Umbilical cord (tissue), 2 donors: ENCODE measurements around the gene KLHL34. TPM values are rescaled to one million over a fixed set of nuclear protein-coding genes. Genes with fewer than 3 reads are reported as not detected.

Experiments
- DNase-seq: peaks from one replicate; pipeline ENCODE4 v3.0.0-alpha.2; 2015; ENCODE audit warnings: low spot score
- total RNA-seq: library from RNA; depleted of rRNA; stranded (reverse); fragments of >200 nt; gene quantifications from one replicate; pipeline ENCODE4 v1.2.3, GENCODE V29; 2014; ENCODE audit warnings: low replicate concordance; ENCODE audit not compliant: insufficient read depth

The KLHL34 gene, protein sequence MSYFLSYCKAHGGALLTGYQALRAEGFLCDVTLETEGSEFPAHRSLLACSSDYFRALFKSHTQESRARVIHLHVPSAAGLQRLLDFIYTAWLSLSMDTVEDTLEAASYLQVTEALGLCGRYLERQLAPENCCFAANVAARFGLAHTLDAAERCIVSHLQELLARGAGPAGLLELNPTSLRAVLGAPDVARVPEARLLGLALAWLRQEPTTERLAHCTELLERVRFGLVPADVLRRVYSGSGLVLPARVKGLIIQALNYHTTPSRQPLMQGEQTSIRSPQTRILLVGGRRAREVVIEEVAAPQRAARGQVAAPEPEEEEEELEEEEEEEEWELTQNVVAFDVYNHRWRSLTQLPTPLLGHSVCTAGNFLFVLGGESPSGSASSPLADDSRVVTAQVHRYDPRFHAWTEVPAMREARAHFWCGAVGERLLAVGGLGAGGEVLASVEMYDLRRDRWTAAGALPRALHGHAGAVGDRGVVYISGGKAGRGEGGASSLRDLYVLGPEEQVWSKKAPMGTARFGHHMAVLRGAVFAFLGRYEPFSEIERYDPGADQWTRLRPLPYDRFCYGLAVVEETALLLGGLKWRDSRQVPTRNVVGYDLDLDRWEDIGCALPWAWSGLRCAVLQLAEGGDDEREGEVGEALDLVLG
- 0.48 TPM for total RNA-seq

DNA sequence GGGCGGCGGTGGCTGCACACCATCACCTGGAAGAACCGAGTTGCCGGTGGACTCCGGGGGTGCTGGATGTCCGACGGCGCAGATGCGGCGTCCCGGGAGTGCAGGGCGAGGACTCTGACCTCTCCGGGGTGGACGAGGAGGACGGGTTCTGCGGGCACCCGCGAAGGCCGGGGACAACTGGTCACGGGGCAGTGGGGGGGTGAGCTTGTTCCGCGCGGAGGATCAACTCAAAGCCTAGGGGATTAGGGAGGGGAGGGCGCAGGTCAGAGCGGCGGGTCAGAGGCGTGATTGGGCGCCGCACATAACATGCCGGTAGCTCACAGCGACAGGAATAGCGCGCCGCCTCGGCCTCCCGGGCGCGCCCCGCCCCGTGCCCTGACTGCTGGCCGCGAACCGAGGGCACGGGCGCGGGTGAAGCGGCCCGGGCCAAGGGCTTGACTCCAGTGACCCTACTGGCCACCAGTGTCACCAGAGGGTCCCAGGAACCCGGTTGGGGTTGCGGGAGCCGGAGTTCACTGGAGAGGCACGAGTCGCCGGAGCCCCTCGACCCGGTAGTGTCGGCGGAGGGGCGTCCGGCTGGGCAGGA is at the start of gene KLHL34:
KLHL34 (minus strand) TSS at position 179 of the 586 bp plus-strand sequence. CDS start 542 bp downstream, outside the sequence.
- DNase-seq = no peak

DNA sequence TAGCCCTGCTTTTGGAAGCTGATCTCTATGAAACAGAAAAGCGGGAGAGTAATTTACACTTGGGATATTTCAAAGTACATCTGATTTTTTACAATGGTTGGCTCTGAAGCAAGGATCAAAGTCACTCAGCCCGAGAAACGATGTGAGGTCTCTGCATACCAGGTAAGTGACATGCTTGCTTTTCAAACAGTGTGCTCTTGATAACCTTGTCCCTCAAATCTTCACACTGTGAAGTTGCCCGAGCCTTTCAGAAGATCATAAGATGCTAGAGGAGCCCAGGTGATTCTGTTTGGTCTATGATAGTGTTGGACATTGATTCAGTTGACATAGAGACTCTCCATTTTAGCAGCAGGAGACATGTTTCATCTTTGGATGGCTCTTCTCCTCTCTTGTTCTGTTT is 47.1 kb upstream of the KLHL34 start:
- no peak for DNase-seq

DNA sequence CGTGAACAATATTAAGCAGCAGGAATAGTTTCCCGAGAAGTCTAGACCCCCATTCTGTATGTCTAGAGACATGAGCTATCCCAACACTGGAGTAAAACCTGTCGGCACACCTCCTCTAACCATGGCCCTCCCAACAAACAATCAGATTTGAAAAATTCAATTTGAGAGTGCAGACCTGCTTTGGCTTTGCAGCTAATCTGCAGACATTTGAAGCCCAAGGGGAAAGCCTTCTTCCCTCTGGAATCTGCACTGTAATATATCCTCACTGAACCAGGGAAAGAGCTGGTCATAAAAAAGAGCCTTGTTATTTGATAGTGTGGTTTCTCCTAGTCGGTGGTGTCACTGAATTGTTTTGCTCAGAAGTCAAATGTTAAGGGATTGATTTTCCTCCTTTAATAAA is 44.6 kb upstream of the KLHL34 start:
- no peak for DNase-seq

DNA sequence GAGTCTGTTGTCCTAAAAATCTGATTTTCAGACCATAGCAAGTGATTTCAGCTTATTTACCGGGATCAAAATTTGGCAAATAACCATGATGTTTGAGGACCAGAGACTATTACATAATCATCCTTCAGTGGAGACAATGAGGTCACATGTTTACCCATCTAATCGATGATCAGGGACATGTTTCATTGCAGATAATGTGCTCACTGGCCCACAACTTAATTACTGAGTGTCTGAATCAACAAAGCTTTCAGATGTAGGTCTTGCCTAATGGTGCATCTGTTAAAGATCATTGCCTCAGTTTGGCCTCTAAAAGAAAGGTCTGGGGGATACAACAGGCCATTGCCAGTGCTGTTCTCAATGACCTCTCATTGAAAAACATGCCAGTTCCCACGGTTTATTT is 42.8 kb upstream of the KLHL34 start:
- no peak for DNase-seq

DNA sequence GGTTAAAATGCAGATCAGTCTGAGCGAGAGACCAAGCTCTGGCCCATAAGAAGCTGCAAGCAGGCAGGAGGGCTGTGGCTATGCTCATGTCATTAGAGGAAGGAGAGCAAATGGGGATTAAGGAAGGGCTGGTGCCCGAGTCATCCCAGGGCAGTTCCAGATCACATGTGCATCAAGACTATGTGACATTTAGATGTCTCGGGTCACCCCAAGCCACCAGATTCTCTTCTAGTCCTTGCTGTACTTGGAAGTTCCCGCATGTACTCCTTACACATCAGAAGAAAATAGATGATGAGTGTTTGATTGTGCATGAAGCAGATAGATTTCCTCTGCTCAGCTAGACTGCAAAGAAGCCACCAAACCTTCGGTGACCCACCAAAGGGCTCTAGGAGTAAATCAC is 42.1 kb upstream of the KLHL34 start:
- DNase-seq = no peak

DNA sequence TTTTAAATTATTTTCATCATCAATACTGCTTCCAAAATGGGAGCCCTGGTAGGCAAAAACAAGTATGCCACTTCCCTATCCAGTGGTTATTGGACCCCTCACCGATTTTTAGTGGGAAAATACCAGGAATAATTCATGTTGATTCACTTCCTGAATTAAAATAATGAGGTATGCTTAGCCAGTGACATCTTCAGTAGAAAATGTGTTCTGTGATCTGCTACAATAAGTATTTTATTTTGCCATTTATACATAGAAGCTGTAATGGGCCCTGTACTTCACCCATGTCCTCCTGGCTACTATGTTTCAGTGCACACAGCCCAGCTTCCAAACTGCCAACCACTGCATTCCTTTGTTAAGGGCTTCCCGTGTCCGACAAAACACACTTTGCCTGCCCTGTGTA is 41.0 kb upstream of the KLHL34 start:
- no peak for DNase-seq

DNA sequence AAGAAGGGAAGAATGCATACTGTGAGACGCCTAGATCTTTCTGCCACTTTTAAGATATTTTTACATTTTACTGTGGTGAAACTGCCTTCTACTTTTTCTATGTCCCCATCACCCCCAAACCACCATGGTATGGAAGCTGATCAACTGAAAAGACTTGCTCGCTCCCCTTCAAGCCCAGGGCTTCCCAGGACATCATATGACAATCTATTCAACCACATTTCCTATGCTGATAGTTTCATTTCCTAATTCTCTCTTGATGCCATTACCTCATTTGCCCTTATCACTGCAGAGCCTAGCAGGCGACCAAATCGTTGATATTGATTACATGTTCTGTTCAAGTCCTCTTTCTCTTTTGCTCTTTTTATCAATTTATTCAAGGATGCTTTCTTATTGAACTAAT is 40.1 kb upstream of the KLHL34 start:
- no peak for DNase-seq

DNA sequence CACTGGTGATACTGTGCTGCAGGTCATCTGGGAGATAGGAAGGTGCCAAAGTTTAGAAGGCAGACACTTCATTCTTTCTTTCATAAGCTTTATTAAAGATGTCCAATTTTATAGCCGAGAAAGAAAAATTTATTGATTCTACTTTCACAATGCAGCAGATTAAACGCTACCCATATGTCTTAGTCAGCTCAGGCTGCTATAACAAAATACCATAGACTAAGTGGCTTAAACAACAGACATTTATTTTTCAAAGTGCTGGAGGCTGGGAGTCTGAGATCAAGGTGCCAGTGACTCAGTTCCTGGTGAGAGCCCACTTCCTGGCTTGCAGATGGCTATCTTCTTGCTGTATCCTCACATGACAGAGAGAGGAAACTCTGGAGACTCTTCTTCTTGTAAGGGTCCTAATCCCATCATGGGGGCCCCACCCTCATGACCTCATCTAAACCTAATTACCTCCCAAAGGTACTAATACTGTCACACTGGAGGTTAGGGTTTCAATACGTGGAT is 33.4 kb upstream of the KLHL34 start:
- DNase-seq = no peak

DNA sequence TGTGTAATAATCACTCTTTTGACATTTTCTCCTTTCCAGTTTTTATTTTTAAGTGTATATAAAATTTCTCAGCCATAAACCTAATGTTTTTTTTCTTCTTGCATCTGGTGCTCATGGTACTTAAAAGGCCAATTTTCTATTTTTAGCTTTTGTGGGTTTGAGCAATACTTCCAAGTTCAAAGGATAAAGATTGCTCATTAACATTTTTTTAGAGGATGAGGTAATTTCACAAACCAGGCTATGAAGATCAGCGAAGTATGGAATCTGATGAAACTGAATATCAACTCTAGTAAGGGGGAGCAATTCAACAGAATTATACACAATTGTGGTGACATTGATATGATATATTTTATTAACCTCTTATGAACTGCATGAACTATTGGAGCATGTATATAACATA is 25.8 kb upstream of the KLHL34 start:
- peak; percentile 50 for DNase-seq

DNA sequence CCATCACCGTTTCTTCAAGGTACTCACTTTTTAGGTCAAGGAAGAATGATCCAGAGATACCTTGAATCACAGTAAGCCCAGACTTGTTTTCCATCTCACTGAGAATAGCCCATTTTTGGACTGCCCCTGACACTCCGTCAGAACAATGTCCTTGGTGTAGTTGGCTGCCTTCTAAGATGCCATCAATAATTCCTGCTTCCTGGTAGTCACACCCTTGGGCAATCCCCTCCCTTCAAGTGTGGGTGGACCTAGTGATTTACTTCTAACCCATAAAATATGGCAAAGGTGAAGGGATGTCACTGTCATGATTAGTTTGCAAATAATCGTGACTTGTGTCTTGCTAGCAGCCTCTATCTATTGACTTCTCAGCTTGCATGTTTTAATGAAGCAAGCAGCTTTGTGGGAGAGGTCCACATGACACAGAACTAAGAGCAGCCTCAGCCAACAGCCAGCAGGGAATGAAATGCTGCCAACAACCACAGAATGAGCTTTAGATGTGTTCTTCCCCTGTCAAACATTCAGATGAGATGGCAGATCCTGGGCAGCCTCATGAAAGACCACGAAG is 20.0 kb upstream of the KLHL34 start:
- DNase-seq = no peak

DNA sequence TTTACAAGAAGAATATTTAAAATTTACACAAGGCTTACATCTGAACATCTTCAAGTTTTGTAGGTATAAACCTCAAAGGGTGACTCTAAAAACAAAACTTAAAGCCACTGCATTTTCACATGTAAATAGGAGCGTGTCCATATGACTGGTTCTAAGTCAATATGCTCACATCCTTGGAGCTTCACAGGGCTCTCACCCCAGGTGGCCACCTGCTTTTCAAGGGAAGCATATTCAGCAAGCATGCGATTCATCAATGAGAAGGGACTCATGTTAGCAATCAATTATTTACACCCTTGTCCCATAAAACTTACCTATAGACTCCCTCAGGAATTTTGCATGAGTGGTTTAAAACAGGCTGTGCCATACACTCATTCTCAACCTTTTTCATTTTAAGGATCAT is 17.8 kb upstream of the KLHL34 start:
- DNase-seq = no peak

DNA sequence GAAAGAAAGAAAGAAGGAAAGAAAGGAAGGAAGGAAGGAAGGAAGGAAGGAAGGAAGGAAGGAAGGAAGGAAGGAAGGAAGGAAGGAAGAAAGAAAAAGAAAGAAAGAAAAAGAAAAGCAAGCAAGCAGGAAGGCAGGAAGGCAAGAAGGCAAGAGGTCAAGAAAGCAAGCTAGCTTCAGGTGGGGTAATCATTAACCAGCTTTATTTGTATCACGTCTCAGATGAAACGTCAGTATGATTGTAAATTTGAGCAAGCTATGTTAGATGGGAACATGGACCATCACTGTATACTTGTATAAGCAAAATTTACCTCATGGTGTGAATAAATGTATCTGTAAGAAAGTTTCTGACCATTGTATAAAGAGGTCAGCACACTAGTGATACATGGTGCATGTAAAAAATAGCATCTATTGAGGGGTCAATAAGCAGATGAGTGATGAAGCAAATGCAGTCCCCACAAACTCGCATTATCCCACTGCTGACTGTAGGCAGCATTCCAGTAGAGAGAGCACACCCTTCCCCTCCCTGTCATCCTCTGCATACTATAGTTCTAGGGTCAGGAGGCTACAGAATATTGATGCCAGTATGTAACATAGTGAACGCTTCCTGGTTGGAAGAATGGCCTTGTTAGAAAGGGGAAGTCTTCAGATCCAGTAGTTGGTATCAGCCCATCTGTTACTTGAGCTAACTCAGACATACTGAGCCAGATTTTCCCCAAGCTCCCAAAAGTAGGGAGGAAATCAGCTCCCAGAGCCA is 16.5 kb upstream of the KLHL34 start:
- no peak for DNase-seq

DNA sequence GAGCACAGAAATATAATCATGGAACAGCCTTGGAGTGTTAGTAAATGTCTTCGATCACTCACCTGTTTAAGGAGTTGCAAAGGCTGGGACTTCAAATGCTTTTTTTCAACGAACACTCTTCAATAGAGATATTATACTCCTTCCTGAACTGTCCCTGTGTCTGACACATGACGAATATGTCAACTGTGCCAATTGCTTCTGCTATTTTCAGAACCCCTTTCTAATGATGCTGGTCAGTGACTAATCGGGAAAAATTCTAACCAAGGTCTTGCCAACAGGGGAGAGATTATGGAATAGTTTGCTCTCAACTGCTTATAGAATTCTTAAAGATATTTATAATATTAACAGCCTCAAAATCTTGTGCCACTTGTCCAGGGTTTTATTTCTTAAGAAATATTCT is 8.5 kb upstream of the KLHL34 start:
- DNase-seq = no peak

DNA sequence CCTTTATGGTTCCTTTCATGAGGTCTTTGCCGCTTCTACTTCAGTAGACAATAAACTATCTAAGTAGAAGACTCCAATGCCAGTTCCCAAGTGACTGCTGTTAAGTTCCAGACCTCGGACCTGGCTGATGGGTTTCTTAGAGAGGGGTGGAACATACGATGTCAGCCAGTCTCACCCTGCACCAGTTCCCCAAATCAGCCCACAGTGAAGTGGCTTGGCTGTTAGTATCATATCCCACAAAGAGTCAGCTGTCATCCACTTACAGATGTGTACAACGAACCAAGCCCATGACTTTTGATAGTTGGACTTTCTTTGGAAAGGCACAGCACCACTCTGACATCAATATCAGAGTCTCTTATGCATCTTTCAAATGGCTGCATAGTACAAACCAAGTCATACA is 8.1 kb upstream of the KLHL34 start:
- no peak for DNase-seq

DNA sequence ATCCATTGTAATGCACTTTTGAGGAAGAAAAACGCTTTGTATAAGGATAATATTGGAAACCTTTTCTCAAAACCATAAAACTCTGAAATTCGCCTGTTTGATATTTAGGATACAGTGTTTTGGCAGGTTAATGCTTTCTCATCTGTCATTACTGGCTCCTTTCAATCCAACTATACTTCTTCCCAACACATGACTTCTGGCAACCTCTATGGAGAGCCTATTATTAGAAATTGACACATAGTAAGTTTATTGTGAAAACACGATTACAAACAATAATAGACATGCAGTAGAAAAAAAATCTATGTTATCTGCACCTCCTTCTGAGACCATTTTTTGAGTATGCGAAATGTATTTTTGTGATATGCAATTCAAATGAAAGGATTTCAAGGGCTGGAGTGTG is 4.6 kb upstream of the KLHL34 start:
- DNase-seq = no peak

DNA sequence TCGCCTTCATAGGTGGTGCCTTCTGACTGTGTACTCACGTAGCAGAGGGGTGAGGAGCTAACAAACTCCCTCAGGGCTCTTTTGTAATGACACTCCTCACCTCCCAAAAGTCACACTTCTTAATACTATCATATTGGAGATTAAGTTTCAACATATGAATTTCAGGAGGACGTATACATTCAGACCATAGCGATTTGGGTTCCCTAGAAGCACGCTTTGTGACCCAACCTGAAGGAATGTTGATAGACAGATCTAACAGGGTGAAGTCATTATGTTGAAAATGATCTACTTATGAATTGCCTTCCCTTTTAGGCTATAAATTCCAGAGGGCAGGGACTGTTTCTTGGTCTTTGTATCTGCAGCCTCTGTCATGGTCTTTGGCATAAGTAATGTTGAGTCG is 3.2 kb upstream of the KLHL34 start:
- DNase-seq = no peak

DNA sequence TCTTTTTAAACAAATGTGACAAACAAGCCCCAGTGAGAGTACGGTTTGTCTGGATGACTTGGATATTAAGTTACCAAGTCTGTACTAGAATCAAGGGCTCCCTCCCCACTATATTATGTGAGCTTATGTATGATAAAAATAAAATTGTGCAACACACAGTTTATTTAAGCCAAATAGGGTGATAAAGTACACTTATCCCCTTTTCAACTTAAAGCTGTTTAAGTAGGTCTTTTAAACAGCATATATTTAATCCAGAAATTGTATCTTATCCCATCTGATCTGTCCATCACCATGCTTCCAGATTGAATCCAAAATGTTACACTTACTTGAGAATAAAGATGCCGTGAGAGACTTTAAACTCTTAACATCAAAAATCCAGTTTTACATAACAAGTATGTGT is 2.0 kb upstream of the KLHL34 start:
- DNase-seq = peak; percentile 40

DNA sequence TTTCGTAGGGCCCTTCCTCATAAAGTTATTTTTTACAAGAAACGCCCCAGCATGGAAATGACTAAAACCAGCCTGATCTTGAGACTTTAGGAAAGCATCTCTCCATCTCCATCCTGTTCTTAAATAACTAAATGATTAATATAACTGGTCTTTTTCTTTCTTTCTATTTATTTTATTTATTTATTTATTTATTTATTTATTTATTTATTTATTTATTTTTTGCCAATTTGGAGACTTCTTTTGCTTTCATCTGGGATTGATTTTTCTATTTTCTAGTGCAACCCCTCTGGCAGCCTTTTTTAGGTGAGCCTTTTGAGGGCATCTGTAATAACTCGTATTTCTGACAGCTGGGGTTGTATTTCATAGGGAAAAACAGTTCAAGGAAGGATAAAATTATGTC is 1.2 kb upstream of the KLHL34 start:
- DNase-seq = no peak

DNA sequence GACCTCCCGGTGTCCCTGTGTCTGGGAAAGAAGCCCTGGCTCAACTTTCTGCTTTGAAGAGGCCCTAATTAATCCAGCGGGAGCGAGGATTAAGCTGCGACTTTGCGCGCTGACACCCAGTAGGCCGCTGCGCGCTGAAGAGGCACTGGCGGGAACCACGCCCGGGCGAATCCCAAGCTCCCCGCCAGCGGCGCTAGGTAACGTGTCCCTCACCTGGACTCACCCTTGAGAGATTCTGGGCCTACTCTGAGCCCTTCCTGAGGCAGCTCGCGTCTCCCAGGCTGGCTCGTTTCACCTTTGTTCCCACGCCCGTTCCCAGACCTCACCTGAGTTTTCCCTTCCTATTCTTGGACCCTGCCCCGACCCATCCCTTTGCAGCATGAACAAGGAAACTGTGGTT is 616 bp upstream of the KLHL34 start:
- DNase-seq = no peak

DNA sequence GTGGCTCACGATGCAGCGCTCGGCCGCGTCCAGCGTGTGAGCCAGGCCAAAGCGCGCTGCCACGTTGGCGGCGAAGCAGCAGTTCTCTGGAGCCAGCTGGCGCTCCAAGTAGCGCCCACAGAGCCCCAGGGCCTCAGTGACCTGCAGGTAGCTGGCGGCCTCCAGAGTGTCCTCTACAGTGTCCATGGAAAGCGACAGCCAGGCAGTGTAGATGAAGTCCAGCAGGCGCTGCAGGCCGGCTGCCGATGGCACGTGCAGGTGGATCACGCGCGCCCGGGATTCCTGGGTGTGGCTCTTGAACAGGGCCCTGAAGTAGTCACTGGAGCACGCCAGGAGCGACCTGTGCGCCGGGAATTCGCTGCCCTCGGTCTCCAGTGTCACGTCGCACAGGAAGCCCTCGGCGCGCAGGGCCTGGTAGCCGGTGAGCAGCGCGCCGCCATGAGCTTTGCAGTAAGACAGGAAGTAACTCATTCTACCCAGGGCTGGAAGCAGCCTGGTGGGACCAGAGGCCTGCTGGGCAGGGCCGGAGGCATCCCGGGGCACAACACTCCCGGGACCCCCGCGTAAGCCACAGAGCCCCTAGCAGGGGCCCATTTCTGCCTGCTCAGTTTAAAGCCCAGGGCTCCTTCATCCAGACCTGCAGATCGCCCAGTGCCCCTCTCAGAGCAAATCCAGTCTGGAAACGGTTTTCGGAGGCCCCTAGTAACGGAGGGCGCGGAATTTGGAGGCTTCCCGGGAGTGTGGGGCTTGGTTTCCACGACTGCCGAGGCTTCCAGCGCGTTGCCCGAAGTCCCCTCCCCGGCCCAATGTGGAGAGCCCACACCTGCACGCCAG is 595 bp downstream of the KLHL34 start:
- no peak for DNase-seq
